ES-I3 (cell line): ENCODE results near the gene STAMBPL1.
"Not testable (repeated sequence)": the region's sequence is repeated elsewhere in the genome, so short reads cannot be mapped to it uniquely, and the experiment has no call there.

Source experiments
- H3K36me3 ChIP-seq: 2 replicates; pipeline ENCODE4 v1.6.1; 2013; ENCODE audit warnings: mild to moderate bottlenecking, low read length, control low read depth, moderate library complexity; ENCODE audit not compliant: insufficient read depth
- H3K4me1 ChIP-seq: 2 replicates; pipeline ENCODE4 v1.6.1; 2013; ENCODE audit warnings: mild to moderate bottlenecking, control low read depth, low read length; ENCODE audit not compliant: insufficient read depth
- H3K9ac ChIP-seq: 2 replicates; pipeline ENCODE4 v1.6.1; 2013; ENCODE audit warnings: low read depth, mild to moderate bottlenecking, low read length, moderate library complexity
- H3K9me3 ChIP-seq: 2 replicates; pipeline ENCODE4 v1.6.1; 2013; ENCODE audit warnings: mild to moderate bottlenecking, low read length, moderate library complexity; ENCODE audit not compliant: control insufficient read depth, insufficient read depth

Gene STAMBPL1

DNA sequence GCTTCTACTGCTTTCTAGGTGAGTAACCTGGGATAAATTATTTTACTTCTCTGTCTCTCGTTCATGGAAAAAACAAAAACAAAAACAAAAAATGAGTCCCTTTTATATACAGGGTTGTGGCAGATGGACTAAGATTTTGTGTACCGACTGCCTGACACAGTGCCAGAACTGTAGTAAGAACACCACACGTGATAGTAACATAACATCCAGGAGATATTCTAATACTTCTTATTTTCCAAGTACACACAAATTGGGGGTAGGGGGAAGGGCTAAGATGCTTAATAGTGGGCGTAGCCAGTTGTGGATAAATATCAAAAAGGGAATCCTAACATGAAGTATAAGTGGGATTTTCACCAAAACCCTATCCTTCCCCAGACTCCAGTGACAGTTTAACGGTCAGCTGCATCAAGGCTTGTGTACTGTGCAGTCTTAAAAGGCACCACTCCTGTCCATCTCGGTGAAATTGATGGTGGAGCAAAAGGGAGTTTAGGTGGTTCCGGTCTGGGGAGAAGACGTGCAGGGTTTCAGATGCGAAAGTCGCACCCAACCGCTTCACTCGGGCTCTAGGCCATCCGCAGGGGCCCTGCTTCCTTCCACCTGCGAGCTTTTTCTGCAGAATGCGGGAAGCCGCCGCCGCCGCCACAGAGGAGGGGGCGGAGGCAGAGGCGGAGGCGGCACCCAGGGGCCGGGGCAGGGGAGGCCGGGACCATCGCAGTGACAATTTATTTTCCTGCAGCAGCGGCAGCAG, at the start of gene STAMBPL1:
TSS of gene STAMBPL1 (plus strand) at position 712 of the 748 bp plus-strand sequence. CDS start 21,464 bp downstream, outside the sequence.
- H3K9me3 ChIP-seq = no peaks in the 10 kb centered on the region
- H3K9ac ChIP-seq = peak within 1 kb of the TSS; percentile 75
- H3K36me3 ChIP-seq = no peaks in the 10 kb centered on the region
- peaks cover 3% of the 10 kb centered on the region; the same call in 1 of the 2 replicates for H3K4me1 ChIP-seq

DNA sequence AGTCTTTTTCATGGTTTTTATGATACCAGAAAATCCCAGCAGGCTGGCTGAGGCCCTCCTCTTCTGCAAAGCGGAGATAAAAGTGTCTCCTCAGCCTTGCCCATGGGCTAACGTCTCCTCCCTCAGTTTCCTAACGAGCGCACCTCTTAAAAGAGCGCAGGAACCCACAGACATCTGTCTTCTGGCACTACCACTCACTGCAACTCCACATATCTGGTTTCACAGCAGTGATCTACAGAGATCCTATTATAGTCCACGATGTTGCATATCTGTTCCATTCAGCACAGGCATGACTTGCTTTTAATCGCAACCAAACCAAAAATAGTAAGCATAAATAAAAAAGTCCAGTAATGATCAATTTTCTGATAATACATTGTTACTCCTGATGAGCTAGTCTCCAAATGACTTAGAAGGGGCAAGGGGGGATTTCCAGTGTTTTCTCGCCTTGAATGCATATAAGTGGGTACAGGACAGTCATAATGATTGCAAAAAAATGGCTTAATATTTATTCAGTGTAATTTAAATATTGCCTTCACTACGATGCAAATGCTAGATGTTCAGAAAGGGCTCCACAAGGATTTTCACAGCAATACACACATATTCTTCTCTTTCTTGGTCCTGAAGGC, 49.3 kb upstream of the STAMBPL1 start:
- no peaks in the 10 kb centered on the region for H3K4me1 ChIP-seq
- H3K9ac ChIP-seq = no peak overlapping the region
- no peaks in the 10 kb centered on the region for H3K36me3 ChIP-seq
- no peaks in the 10 kb centered on the region for H3K9me3 ChIP-seq

DNA sequence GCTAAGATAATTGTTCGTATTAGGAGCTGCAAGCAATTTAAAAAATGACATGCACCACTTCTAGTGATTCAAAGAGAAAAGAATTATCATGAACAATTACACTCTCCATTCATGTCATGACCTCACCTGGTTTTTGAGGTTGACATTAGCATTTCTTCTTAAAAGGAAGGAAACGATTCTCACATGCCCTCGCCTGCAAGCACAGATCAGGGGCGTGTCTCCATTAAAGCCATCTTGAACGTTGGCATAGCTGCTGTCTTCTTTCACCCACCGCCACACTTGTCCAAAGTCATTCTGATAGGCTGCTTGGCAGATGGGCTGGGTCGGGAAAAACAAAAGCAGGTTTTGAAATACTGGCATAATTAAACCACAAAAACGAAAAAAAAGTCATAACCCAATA, 48.3 kb upstream of the STAMBPL1 start:
- H3K4me1 ChIP-seq = no peaks in the 10 kb centered on the region
- no peak overlapping the region for H3K9ac ChIP-seq
- H3K9me3 ChIP-seq = no peaks in the 10 kb centered on the region

DNA sequence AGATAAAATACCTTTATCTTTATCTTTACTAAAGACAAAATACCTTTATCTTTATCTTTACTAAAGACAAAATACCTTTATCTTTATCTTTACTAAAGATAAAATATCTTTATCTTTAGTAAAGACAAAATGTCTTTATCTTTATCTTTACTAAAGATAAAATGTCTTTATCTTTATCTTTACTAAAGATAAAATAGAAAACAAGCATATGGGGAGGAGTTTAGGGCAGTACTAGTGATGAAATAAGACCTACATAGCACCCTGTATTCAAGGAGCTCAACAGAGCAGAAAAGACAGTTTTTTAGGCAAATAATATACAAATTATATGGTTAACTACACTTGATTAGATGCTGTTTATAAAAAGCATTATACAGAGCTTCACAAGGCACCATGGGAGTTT, 47.7 kb upstream of the STAMBPL1 start:
- no peaks in the 10 kb centered on the region for H3K9me3 ChIP-seq
- no peaks in the 10 kb centered on the region for H3K36me3 ChIP-seq
- no peak overlapping the region for H3K9ac ChIP-seq
- H3K4me1 ChIP-seq = no peaks in the 10 kb centered on the region

More for the DNA sequence above, 48.3 kb upstream of the STAMBPL1 start:
- no peaks in the 10 kb centered on the region for H3K36me3 ChIP-seq

DNA sequence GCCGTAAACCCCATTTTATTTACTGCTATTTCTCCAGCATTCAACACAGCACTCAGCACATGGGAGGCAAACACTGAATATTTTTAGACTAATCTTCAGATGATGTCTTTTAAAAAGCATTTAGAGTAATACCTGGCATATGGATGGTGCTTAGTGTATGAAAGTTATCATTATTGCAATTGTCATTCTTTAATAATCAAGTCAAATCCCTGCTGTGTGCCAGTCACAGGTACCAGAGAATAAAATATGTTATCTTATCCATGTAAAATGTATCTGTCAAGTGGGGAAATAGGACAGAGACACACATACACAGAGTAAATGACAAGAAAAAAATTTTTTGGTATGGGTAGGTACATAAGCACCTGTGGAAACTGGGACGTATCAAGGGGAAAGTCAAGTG, 46.9 kb upstream of the STAMBPL1 start:
- Histone ChIP-seq H3K4me1 (no peaks in the 10 kb centered on the region), H3K36me3 (no peaks in the 10 kb centered on the region), H3K9me3 (no peaks in the 10 kb centered on the region), H3K9ac (no peak overlapping the region)

DNA sequence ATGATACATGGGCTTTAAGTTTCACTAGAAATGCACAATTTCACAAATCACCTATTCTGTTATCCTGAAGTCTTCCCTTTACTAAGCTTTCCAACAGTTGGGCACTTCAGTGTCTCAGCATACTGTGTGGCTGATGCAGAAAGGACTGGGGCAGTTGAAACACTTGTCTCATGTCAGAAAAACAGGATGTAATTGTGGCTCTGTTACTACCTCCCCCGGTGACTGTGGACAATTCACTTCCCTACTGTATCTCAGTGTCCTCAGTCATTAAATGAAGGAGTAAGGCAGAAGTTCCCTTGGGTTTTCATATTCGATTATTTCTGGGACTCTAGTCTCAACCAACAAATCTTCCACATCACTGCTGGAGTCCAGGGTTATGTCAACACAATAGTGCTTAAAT, 46.3 kb upstream of the STAMBPL1 start:
- H3K9ac ChIP-seq = no peak overlapping the region
- H3K36me3 ChIP-seq = no peaks in the 10 kb centered on the region
- H3K9me3 ChIP-seq = no peaks in the 10 kb centered on the region
- H3K4me1 ChIP-seq = no peaks in the 10 kb centered on the region

DNA sequence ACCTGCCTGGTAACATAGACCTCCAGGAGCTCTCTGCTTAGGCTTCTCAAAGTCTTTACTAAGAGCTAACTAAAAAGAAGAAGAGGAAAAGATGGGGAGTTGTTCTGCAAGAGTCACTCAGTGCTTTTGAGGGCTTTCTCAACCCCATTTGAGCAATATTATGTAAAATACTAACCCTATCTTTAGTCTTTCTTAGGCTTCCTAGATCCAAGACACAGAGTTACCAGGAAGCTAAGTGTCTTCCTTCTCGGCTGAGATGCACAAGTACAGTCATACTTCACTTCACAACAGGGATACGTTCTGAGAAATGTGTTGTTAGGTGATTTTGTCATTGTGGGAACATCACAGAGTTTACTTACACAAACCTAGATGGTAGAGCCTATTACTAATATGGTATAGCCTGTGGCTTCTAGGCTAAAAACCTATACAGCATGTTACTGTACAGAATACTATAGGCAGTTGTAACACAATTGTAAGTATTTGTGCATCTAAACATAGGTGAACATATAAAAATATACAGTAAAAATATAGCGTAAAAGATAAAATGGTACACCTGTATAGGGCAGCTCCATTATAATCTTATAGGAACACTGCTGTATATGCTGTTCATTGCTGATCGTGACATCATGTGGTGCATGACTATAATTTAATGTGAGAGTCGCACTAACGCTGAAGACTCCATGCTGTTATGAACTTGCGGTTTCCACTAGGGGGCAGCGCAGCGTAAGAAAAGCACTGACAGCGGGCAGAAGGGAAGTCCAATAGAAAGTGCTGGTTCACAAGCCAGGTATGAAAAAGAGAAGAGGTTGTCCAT, 44.7 kb upstream of the STAMBPL1 start:
- H3K36me3 ChIP-seq = no peaks in the 10 kb centered on the region
- H3K9me3 ChIP-seq = no peaks in the 10 kb centered on the region
- no peak overlapping the region for H3K9ac ChIP-seq
- H3K4me1 ChIP-seq = no peaks in the 10 kb centered on the region

DNA sequence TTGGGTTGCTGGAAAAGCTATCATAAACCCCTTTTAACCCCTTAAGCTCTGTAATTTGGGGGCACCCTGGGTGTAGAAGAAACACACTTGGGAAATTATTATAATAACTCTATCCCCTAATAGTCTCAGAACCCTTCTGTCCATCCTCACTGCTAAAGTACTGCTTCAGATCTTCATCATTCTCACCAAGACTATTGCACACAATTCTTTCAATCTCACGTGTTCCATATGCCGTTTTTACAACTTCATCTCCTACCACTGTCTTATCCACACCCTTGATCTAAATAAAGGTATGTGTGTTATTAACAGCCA, 44.2 kb upstream of the STAMBPL1 start:
- H3K9me3 ChIP-seq = no peaks in the 10 kb centered on the region
- no peaks in the 10 kb centered on the region for H3K4me1 ChIP-seq
- no peak overlapping the region for H3K9ac ChIP-seq
- no peaks in the 10 kb centered on the region for H3K36me3 ChIP-seq

DNA sequence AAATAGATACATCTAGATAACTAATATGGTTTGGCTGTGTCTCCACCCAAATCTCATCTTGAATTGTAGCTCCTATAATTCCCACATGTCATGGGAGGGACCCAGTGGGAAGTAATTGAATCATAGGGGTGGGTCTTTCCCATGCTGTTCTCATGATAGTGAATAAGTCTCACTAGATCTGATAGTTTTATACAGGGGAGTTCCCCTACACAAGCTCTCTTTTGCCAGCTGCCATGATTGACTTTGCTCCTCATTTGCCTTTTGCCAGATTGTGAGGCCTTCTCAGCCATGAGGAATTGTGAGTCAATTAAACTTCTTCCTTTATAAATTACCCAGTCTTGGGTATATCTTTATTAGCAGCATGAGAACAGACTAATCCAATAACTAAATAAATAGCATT, 42.4 kb upstream of the STAMBPL1 start:
- H3K9ac ChIP-seq, H3K4me1 ChIP-seq, H3K9me3 ChIP-seq, H3K36me3 ChIP-seq: not testable (repeated sequence)

DNA sequence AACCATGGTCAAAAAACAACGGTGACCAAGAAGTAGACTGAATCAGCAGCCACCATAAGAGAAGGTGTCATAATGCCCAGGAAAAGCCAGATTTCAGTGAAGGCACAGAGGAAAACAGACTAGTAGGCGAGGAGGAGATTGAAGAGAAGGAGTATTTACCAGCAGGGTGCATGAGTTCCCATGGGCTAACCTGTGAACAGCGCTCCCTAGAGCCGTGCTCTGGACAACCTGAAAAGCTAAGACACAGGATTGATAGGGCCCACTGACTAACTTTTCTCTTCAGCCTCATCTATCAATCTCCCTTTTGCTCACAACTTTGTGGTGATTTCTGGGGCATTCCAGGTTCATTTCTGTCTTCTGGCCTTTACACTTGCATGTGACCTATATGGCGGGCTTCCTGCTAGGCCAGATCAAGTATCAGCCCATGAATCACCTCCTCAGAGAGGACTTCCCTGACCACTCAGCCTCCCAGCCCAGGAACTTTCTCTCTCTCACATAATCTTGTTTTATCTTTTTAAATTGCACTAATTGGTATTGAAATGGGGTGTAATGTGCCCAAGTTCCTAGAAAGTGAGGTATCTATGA, 41.2 kb upstream of the STAMBPL1 start:
- Histone ChIP-seq H3K9ac (no peak overlapping the region), H3K4me1 (no peaks in the 10 kb centered on the region), H3K36me3 (no peaks in the 10 kb centered on the region), H3K9me3 (no peaks in the 10 kb centered on the region)

DNA sequence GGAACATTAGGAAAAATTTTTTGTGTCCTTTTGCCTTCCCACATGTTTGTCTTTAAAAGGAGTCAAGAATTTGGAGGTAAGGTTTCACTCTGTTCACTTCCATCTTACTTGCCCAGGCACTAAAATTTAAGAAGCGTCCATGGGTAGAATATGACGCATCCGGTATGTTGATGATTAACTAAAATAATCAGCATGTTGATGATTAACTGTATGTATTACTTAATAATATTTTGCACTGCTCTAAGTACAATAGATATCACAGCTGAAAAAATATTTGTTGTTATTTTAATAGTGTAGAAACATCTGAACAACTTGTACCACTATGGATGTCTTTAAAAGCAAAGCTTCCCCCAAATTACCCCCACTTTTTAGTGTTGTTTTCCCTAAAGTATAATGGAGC, 39.9 kb upstream of the STAMBPL1 start:
- Histone ChIP-seq H3K9ac (no peak overlapping the region), H3K4me1 (no peaks in the 10 kb centered on the region), H3K36me3 (no peaks in the 10 kb centered on the region)

DNA sequence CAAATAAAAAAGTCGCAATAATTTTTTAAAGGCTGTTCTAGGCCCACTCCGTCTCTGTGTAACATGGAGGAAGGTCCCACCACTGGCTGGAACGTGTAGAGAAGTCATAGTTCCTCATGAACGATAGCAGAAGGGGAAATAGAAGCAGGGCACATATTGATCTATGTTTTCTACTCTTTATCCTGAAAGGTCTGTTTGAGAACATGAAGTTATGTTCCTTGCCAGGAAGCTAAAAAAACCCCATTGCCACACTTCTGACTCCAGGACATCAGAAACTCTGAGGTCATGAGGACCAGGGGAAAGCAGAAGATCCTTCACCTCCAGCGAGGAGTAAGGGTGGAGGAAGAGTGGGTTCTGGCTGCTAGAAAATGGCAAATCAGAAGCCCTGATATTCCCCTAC, 39.2 kb upstream of the STAMBPL1 start:
- Histone ChIP-seq H3K9me3 (no peaks in the 10 kb centered on the region), H3K4me1 (no peaks in the 10 kb centered on the region), H3K9ac (no peak overlapping the region), H3K36me3 (no peaks in the 10 kb centered on the region)

More for the DNA sequence above, 39.9 kb upstream of the STAMBPL1 start:
- no peaks in the 10 kb centered on the region for H3K9me3 ChIP-seq

DNA sequence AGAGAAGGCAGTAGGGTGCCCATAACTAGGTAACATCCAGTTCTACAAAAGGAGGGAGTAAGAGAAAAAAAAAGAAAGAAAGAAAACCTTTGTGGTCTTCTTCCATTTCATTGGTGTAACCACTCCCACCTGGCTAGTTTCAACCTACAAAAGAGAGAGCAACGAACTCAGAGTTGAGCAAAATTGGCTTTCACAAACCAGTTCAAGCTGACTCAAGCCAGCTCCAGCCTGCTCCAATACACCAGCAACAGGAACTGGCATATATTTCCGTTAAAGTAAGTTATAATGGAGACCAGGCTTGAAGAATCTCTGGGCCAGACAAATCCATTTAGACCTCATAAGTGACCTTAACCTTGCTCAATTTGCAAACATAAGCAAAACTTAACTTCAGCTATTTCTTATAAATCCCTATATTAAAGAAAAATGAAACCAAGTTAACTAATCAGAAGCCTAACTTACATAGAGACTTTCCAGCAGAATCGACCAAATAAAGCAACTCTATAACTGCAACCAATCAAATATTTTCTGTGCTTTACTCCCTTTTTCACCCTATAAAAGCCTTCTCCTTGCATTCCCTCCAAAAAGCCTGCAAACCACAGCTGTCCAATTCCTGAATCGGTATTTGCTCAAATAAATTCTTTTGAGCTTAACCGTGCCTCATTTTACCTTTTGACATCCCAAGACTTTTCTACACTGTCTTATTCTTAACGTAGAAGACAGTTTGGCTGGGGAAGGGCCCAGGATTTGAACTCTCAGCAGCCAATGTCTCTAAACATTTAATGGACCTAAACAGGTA, 38.5 kb upstream of the STAMBPL1 start:
- Histone ChIP-seq H3K9me3 (no peaks in the 10 kb centered on the region), H3K4me1 (no peaks in the 10 kb centered on the region), H3K36me3 (no peaks in the 10 kb centered on the region), H3K9ac (no peak overlapping the region)

DNA sequence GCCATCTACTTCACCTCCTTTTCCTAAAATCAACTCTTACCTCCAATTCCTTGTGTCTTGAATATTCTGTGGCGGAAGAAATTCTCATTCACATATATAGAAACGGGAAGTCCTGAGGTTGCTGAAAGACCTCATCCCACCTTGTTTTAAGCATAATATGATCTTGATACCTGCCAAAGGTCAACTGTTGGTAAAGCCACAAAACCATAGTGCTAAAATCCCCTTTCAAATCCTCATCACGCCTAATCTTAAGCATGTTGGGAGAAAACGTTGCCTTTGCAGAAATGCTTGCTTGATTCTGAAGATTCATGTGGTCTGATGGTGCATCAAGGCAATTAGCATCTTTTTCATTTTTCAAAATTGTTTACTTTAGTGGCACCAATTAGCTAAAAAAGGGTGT, 36.9 kb upstream of the STAMBPL1 start:
- H3K4me1 ChIP-seq = no peaks in the 10 kb centered on the region
- H3K36me3 ChIP-seq = no peaks in the 10 kb centered on the region
- no peaks in the 10 kb centered on the region for H3K9me3 ChIP-seq
- no peak overlapping the region for H3K9ac ChIP-seq
